Neural cell (in vitro differentiated cells): Measurements from ENCODE around the gene TRAF3. TPM values are rescaled to one million over a fixed set of nuclear protein-coding genes. Genes with fewer than 3 reads are reported as not detected.

Source experiments
- H2AFZ ChIP-seq: fragments of 200-600, 300-800 bp; sonication (generic), shearing (Covaris generic); 2 replicates; pipeline ENCODE4 v1.6.0; 2014; ENCODE audit warnings: low read depth, mild to moderate bottlenecking, antibody characterized with exemption, low read length, moderate library complexity
- H3F3A ChIP-seq: fragments of 200-600 bp; shearing (Covaris generic); 2 replicates; pipeline ENCODE4 v1.6.1; 2016; ENCODE audit warnings: mild to moderate bottlenecking, moderate library complexity, mixed read lengths, antibody characterized with exemption, low read length; ENCODE audit not compliant: insufficient read depth, poor library complexity, severe bottlenecking
- H3K27ac ChIP-seq: fragments of 200-600, 300-800 bp; sonication (generic), shearing (Covaris generic); 2 replicates; pipeline ENCODE4 v1.5.1; 2014; ENCODE audit warnings: mild to moderate bottlenecking, low read length, moderate library complexity
- H3K27me3 ChIP-seq: fragments of 300-800, 200-600 bp; sonication (generic), shearing (Covaris generic); 2 replicates; pipeline ENCODE4 v1.6.0; 2014; ENCODE audit warnings: mild to moderate bottlenecking, low read depth, low read length, moderate library complexity; ENCODE audit not compliant: insufficient read depth
- H3K36me3 ChIP-seq: fragments of 300-800, 200-600 bp; sonication (generic), shearing (Covaris generic); 2 replicates; pipeline ENCODE4 v1.5.1; 2014; ENCODE audit warnings: mild to moderate bottlenecking, antibody characterized with exemption, low read length, moderate library complexity; ENCODE audit not compliant: insufficient read depth
- H3K4me2 ChIP-seq: fragments of 300-800, 200-600 bp; sonication (generic), shearing (Covaris generic); 2 replicates; pipeline ENCODE4 v1.6.0; 2014; ENCODE audit warnings: mild to moderate bottlenecking, low read length
- H3K4me3 ChIP-seq: fragments of 300-800, 200-600 bp; sonication (generic), shearing (Covaris generic); 2 replicates; pipeline ENCODE4 v1.5.1; 2014; ENCODE audit warnings: mild to moderate bottlenecking, low read length, moderate library complexity
- H3K79me2 ChIP-seq: fragments of 200-600 bp; shearing (Covaris generic); replicated peaks from 2 replicates; pipeline ENCODE4 v1.6.0; 2014; ENCODE audit warnings: mild to moderate bottlenecking, low read length, moderate library complexity; ENCODE audit not compliant: insufficient read depth
- H3K9ac ChIP-seq: fragments of 300-800, 200-600 bp; sonication (generic), shearing (Covaris generic); 2 replicates; pipeline ENCODE4 v1.6.1; 2016; ENCODE audit warnings: mild to moderate bottlenecking, low read length, mixed read lengths
- H3K9me2 ChIP-seq: fragments of 200-600 bp; shearing (Covaris generic); 2 replicates; pipeline ENCODE4 v1.6.1; 2016; ENCODE audit warnings: mild to moderate bottlenecking, low read length, mixed read lengths; ENCODE audit not compliant: insufficient read depth
- H3K9me3 ChIP-seq: fragments of 200-600, 300-800 bp; sonication (generic), shearing (Covaris generic); 2 replicates; pipeline ENCODE4 v1.6.1; 2016; ENCODE audit warnings: mild to moderate bottlenecking, mixed run types, low read length, moderate library complexity, mixed read lengths
- H4K20me1 ChIP-seq: fragments of 200-600 bp; shearing (Covaris generic); 2 replicates; pipeline ENCODE4 v1.6.1; 2016; ENCODE audit warnings: mild to moderate bottlenecking, mixed run types; ENCODE audit not compliant: insufficient read depth
- EP300 ChIP-seq: fragments of 450-650 bp; conservative IDR thresholded peaks from 2 replicates; pipeline ENCODE4 v1.6.1; 2014; ENCODE audit warnings: antibody characterized with exemption, mild to moderate bottlenecking, moderate library complexity; ENCODE audit not compliant: poor library complexity, severe bottlenecking
- EZH2 ChIP-seq: fragments of 200-600, 300-800 bp; shearing (Covaris generic), sonication (generic); IDR thresholded peaks from 2 replicates; pipeline ENCODE4 v1.6.1; 2014; ENCODE audit warnings: antibody characterized with exemption, low read length, borderline replicate concordance, mild to moderate bottlenecking; ENCODE audit not compliant: insufficient read depth, poor library complexity, severe bottlenecking
- MXI1 ChIP-seq: fragments of 450-650 bp; conservative IDR thresholded peaks from 2 replicates; pipeline ENCODE4 v1.6.1; 2014; ENCODE audit warnings: antibody characterized with exemption, mild to moderate bottlenecking; ENCODE audit not compliant: poor library complexity, severe bottlenecking
- POLR2AphosphoS5 ChIP-seq: IDR thresholded peaks from 2 replicates; pipeline ENCODE4 v1.6.1; 2012
- RAD21 ChIP-seq: fragments of 450-650 bp; conservative IDR thresholded peaks from 2 replicates; pipeline ENCODE4 v1.6.1; 2014; ENCODE audit warnings: antibody characterized with exemption, mild to moderate bottlenecking, moderate library complexity
- SMC3 ChIP-seq: fragments of 450-650 bp; conservative IDR thresholded peaks from 2 replicates; pipeline ENCODE4 v1.6.1; 2014; ENCODE audit warnings: antibody characterized with exemption, mild to moderate bottlenecking, moderate library complexity; ENCODE audit not compliant: poor library complexity
- TAF1 ChIP-seq: IDR thresholded peaks from 2 replicates; pipeline ENCODE4 v1.6.1; 2012; ENCODE audit warnings: low read depth
- polyA plus RNA-seq: library from polyadenylated mRNA; depleted of rRNA; stranded (reverse); fragments of >200 nt; gene quantifications from 2 replicates; pipeline ENCODE4 v1.2.3, GENCODE V29; 2014
- TF ChIP-seq, protein P1 (sequence below): IDR thresholded peaks from 2 replicates; pipeline ENCODE4 v1.6.1; 2012; ENCODE audit warnings: borderline replicate concordance
- TF ChIP-seq, protein P2 (sequence below): fragments of 450-650 bp; IDR thresholded peaks from 2 replicates; pipeline ENCODE4 v1.5.1; 2014; ENCODE audit warnings: antibody characterized with exemption, mild to moderate bottlenecking, moderate library complexity; ENCODE audit not compliant: poor library complexity, severe bottlenecking

The TRAF3 gene
- polyA plus RNA-seq, 1 donor from 2014 or later, result 13.3 TPM

DNA sequence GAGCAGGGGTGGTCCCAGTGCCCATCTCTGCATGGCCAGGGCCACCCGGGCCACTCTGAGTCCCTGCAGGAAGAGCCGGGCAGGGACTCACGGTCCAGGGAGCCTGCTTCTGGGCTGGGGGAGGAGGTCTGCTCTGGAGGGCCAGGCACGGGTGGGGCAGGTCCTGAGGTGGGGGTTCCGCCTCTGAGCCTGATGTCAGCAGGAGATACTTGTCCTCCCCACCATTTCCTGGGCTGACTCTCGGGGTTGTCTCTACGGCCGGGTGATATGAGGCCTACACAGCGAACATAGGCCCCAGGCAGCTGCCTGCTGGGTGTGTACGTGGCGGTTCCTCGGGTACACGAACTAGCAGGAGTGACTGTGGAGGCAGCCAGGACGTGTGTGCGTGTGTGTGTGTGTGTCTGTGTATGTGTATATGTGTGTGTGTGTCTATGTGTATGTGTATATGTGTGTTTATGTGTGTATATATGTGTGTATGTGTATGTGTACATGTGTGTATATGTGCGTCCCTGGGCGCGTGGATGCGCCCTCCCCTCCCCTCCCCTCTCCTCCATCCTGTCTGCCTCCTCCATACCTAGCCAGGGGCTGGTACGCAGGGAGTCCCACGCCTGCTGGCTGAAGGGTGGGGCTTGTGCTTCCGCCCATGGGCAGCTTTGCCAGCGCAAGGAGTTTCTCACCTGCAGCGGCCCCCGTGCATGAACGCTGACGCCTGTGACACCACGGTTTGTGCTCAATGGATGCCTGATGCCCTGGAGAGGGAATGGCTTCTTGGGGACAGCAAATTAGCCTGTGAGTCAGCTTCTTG lies 30.4 kb upstream of the TRAF3 start:
- H3K9me3 ChIP-seq, result no peaks in the 10 kb centered on the region
- no peak overlapping the region for H2AFZ ChIP-seq
- TF ChIP-seq SMC3 (no peak), RAD21 (no peak), EP300 (no peak), TAF1 (no peak), EZH2 (no peak), MXI1 (no peak), POLR2AphosphoS5 (no peak)
- TF ChIP-seq, protein P1, sequence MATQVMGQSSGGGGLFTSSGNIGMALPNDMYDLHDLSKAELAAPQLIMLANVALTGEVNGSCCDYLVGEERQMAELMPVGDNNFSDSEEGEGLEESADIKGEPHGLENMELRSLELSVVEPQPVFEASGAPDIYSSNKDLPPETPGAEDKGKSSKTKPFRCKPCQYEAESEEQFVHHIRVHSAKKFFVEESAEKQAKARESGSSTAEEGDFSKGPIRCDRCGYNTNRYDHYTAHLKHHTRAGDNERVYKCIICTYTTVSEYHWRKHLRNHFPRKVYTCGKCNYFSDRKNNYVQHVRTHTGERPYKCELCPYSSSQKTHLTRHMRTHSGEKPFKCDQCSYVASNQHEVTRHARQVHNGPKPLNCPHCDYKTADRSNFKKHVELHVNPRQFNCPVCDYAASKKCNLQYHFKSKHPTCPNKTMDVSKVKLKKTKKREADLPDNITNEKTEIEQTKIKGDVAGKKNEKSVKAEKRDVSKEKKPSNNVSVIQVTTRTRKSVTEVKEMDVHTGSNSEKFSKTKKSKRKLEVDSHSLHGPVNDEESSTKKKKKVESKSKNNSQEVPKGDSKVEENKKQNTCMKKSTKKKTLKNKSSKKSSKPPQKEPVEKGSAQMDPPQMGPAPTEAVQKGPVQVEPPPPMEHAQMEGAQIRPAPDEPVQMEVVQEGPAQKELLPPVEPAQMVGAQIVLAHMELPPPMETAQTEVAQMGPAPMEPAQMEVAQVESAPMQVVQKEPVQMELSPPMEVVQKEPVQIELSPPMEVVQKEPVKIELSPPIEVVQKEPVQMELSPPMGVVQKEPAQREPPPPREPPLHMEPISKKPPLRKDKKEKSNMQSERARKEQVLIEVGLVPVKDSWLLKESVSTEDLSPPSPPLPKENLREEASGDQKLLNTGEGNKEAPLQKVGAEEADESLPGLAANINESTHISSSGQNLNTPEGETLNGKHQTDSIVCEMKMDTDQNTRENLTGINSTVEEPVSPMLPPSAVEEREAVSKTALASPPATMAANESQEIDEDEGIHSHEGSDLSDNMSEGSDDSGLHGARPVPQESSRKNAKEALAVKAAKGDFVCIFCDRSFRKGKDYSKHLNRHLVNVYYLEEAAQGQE, result no peak
- TF ChIP-seq, protein P2, sequence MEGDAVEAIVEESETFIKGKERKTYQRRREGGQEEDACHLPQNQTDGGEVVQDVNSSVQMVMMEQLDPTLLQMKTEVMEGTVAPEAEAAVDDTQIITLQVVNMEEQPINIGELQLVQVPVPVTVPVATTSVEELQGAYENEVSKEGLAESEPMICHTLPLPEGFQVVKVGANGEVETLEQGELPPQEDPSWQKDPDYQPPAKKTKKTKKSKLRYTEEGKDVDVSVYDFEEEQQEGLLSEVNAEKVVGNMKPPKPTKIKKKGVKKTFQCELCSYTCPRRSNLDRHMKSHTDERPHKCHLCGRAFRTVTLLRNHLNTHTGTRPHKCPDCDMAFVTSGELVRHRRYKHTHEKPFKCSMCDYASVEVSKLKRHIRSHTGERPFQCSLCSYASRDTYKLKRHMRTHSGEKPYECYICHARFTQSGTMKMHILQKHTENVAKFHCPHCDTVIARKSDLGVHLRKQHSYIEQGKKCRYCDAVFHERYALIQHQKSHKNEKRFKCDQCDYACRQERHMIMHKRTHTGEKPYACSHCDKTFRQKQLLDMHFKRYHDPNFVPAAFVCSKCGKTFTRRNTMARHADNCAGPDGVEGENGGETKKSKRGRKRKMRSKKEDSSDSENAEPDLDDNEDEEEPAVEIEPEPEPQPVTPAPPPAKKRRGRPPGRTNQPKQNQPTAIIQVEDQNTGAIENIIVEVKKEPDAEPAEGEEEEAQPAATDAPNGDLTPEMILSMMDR, result no peak
- H4K20me1 ChIP-seq, result no peaks in the 10 kb centered on the region
- no peak overlapping the region for H3K4me2 ChIP-seq
- no peaks in the 10 kb centered on the region for H3K27me3 ChIP-seq
- H3K27ac ChIP-seq, result no peak overlapping the region
- no peak overlapping the region for H3K9ac ChIP-seq
- no peaks in the 10 kb centered on the region for H3K36me3 ChIP-seq
- no peak overlapping the region for H3K4me3 ChIP-seq
- no peaks in the 10 kb centered on the region for H3F3A ChIP-seq
- H3K9me2 ChIP-seq, result no peaks in the 10 kb centered on the region
- no peaks in the 10 kb centered on the region for H3K79me2 ChIP-seq

DNA sequence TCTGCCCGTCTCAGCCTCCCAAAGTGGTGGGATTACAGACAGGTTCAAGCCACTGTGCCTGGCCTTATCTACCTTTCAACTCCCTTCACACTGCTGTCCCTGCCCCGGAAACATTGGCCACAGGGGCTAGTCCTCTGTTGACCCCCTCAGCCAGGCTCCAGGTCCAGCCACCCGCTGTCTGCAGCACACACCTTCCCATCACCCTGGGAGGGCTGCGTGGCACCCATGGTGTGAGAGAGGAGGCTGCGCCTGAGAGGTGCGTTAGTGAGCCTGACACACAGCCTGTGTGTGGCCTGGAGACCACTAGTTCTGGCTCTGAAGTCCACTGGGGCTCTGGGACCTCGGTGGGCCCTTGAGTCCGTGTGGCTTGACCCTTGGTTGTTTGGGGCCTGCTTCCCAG lies 28.4 kb upstream of the TRAF3 start:
- H3K9me3 ChIP-seq, result no peaks in the 10 kb centered on the region
- no peak overlapping the region for H3K4me2 ChIP-seq
- no peak overlapping the region for H3K27ac ChIP-seq
- no peaks in the 10 kb centered on the region for H3K27me3 ChIP-seq
- TF ChIP-seq EZH2, result no peak
- TF ChIP-seq, protein P2, result no peak
- TF ChIP-seq SMC3, result no peak
- no peak for TF ChIP-seq RAD21
- no peak for TF ChIP-seq TAF1
- TF ChIP-seq POLR2AphosphoS5, result no peak
- TF ChIP-seq MXI1, result no peak
- TF ChIP-seq, protein P1, result no peak
- no peak for TF ChIP-seq EP300
- no peak overlapping the region for H3K4me3 ChIP-seq
- H3K9ac ChIP-seq, result no peak overlapping the region
- H3F3A ChIP-seq, result no peaks in the 10 kb centered on the region
- no peaks in the 10 kb centered on the region for H4K20me1 ChIP-seq
- no peaks in the 10 kb centered on the region for H3K9me2 ChIP-seq
- no peaks in the 10 kb centered on the region for H3K79me2 ChIP-seq
- H2AFZ ChIP-seq, result no peak overlapping the region
- H3K36me3 ChIP-seq, result no peaks in the 10 kb centered on the region
